Left ventricle myocardium superior (tissue), 1 donor: ENCODE data around the gene CRX. TPM values are rescaled to one million over a fixed set of nuclear protein-coding genes. Genes with fewer than 3 reads are reported as not detected.
"Not testable (repeated sequence)": the region's sequence is repeated elsewhere in the genome, so short reads cannot be mapped to it uniquely, and the experiment has no call there.

Source experiments
- ATAC-seq: fragments of 200-7000 bp; cut with Tn5 transposase; one replicate; pipeline ENCODE4 v1.9.1; 2020; ENCODE audit warnings: mild to moderate bottlenecking, moderate library complexity
- DNase-seq: peaks from one replicate; pipeline ENCODE4 v3.0.0-alpha.2; 2020
- intact Hi-C: fragments of 100-400 bp; cut with micrococcal nuclease; formaldehyde crosslinking; loops from one replicate; pipeline ENCODE4 v1.11.0; 2022
- long read RNA-seq: library from polyadenylated mRNA; unstranded; transcript quantifications from one replicate; pipeline ENCODE4 v2.0.0, GENCODE V29; 2021
- total RNA-seq: library from RNA; stranded (reverse); fragmentation: NEBNext Ultra II Directional; extraction: Animal tissue kit (Norgen Biotek cat#: 25700); gene quantifications from one replicate; pipeline ENCODE4 v1.2.1, GENCODE V29; 2021
- donor health status: DM: no; HTN: yes; CAD: no; lungs with severe emphysema.

The CRX gene
- total RNA-seq = not detected
- long read RNA-seq = 0 reads

DNA sequence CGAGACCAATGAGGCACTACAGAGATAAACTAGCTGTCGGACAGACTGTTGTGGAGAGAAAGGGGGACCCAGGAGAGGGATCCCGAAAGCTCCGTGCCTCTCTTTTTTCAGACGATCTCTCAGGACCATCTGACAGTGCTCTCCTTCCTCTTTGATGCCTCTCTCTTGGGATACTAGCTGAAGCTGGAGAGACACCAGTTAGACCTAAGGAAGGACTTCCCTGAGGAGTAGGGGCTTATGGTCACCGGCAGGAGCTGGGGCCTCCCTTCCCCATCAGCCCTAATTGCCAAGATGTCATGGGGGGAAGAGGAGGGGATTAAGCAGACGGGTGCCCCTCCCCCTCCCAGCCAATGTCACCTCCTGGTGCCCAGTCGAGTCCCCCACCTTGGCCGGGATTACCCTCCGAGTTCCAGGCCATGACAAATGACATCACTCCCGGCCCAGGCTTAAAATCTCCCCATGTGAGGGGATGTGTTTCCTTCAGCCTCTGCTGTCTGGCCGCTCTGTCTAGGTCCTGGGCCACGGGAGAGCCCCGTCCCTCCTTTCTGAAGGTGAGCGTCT lies at the start of gene CRX:
CRX (plus strand) TSS at position 478 of the 561 bp plus-strand sequence. CDS start 12,507 bp downstream, outside the sequence.
- intact Hi-C loops = no loop called here
- DNase-seq (no peak), ATAC-seq (no peak)

DNA sequence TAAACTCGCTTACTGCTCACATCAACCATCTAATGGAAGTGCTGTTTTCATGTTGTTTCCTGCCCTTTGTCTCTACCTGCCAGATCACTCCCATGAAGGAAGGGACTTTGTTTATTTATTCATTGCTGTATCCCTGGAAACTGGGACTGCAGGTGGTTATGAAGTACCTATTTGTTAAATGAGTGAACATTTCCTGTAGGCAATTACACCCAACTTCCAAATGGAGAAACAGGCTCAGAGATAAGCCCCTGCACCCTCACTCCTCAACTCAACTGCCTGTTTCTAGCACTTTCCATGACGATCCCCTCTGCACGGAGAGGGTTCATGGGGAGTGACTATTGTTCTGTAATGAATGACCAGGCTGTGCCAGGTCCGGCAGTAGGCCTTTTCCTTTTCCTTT lies 45.2 kb upstream of the CRX start:
- ATAC-seq = no peak
- intact Hi-C loops = no loop called here
- DNase-seq = no peak

DNA sequence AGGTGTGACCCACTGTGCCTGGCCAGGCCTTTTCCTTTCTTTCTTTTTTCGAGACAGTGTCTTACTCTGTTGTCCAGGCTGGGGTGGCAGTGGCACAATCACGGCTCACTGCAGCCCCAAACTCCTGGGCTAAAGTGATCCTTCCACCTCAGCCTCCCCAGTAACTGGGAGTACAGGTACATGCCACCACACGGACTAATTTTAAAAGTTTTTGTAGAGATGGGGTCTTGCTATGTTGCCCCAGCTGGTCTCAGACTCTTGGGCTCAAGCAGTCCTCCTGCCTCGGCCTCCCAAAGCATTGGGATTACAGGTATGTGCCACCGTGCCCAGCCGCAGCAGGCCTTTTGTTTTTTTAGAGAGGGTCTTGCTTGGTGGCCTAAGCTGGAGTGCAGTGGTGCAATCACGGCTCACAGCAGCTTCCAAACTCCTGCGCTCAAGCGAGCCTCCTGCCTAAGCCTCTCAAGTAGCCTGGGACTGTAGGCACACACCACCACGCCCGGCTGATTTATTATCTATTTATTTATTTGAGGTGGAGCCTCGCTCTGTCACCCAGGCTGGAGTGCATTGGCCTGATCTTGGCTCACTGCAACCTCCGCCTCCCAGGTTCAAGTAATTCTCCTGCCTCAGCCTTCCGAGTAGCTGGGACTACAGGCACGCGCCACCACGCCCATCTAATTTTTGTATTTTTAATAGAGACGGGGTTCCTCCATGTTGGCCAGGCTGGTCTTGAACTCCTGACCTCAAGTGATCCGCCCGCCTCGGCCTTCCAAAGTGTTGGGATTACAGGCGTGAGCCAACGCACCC lies 44.3 kb upstream of the CRX start:
- intact Hi-C loops, ATAC-seq, DNase-seq: not testable (repeated sequence)

DNA sequence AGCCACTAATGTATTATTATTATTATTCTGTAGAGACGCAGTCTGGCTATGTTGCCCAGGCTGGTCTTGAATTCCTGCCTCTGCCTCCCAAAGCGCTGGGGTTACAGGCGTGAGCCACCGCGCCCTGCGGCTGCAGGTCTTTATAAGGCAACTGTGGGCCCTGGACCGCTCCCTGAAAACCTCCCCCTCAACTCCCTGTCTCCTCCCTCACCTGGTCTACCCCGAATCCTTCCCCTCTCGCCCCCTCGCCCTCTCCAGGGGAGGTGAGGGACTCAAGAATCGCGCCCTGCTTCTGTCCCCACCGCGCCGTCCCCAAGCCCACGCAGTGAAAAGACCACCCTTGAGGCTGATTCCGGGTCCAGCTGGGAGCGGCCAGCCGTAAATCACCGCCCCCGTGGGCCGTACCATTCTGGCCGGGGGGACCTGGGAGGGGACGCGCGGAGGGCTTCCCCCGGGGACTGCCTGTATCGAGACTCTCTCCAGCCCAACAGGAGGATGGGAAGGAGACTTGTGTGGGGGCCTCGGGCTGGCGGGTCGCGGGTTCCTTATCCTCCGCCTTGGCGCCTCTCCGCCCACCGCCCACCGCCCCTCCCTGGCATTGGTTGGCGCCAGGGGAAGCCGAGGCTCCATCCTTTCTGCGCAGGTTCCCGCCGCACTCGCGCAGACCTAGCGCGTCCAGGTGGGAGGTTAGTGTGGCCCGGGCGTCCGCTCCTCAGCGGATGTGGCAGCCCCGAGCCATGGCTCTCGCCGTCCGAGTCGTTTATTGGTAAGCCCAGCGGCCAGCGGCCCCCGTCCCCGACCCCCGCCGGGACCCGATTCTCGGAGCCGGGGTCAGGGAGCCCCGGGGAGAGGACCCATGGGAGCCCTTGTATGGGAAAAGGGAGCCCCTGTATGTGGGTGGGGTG lies 43.4 kb upstream of the CRX start, which contains the start of gene SELENOW:
SELENOW (plus strand) TSS at position 655 of the 905 bp plus-strand sequence; CDS start at position 738, 83 bp downstream.
- intact Hi-C loops = no loop called here
- peak; percentile 86 for ATAC-seq
- DNase-seq = peak; percentile 87

DNA sequence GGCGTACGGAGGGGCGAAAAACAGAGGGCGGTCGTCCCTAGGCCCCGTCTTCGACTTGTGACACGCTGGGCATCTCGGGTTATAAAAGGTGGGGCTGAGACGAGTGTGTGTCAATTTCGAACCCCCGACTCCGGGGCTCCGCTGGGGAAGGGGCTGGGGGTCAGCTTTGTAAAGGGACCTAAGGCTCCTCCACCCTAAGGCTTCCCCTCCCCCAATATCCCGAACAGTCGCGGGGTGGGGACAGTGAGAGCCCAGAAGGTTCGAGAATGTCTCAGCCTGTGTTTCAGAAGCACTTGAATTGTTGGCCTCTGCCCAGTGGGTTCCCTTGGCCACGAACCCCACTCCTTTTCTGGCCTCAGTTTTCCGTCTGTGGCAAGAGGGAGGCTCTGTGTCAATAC lies 42.8 kb upstream of the CRX start:
- intact Hi-C loops = no loop called here
- ATAC-seq = peak; percentile 58
- no peak for DNase-seq

DNA sequence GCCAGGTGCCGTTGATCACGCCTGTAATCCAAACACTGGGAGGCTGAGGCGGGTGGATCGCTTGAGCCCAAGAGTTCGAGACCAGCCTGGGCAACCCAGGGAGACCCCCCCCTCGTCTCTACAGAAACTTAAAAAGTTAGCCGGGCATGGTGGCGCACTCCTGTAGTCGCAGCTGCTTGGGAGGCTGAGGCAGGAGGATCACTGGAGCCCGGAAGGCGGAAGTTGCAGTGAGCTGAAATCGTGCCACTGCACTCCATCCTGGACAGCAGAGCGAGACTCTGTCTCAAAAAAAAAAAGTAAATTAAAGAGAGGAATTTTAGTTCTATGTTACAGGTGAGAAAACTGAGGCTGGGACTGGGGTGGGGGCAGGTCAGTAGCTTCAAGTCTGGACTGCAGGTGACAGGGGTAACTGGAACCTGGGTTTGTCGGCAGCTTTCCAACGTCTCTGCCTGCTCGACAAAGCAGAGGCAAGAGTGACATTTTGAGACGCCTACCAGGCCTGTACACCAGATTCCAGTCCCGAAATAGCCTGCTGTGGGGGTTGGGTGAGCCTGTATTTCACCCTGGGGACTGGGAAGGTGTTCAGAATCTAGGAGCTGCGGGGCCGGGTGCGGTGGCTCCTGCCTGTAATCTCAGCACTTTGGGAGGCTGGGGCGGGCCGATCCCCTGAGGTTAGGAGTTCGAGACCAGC lies 42.1 kb upstream of the CRX start:
- DNase-seq (peak; percentile 85), ATAC-seq (peak; percentile 81)
- intact Hi-C loops = no loop called here

DNA sequence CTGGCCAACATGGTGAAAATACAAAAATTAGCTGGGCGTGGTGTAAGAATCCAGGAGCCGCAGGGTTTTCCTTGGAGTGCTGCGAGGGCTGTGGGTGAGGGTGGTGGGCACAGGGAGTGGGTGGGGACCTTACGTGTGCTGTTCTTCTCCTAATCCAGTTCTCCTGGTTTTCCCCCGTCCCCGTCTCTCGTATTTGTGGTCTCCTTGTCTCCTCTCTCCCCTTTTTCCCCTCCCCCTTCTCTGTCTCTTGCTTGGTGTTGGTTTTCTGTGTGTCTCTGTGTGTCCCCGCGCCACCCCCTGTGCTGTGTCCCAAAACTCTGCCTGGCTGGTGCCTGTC lies 41.6 kb upstream of the CRX start:
- no peak for ATAC-seq
- intact Hi-C loops = no loop called here
- DNase-seq = no peak

DNA sequence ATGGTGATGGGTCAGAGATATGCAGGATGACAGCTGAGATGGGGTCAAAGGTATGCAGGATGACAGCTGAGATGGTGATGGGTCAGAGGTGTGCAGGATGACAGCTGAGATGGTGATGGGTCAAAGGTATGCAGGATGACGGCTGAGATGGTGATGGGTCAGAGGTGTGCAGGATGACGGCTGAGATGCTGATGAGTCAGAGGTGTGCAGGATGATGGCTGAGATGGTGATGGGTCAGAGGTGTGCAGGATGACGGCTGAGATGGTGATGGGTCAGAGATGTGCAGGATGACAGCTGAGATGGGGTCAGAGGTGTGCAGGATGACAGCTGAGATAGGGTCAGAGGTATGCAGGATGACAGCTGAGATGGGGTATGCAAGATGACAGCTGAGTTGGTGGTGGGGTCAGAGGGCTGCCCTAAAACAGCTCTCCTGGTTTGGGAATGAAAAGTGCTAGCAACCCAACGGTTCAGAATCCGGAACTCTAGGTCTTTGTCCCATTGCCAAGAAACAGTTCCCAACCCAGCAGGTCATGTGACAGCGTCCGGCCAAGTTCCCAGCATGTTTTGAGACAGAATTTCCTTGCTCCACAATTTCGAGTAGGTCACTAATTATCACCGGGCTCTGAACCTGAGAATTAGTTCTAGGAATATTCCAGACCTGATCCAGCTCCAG lies 40.0 kb upstream of the CRX start:
- DNase-seq (peak; percentile 62), ATAC-seq (no peak)
- intact Hi-C loops = no loop called here

DNA sequence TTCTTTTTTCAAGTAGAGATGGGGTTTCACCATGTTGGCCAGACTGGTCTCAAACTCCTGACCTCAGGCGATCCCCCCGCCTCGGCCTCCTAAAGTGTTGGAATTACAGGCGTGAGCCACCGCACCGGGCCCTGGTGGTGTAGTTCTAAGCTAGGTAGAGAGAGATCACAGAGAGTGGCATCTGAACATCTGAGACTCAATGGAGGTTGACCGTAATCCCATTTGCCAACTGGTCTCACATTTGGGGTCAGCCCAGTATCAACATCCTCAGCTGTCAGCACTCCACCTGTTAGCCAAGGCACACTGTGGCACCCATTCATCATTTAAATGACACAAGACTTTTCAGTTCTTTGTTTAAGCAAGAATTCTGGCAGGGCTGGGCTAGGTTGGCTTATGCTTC lies 35.2 kb upstream of the CRX start:
- DNase-seq (no peak), ATAC-seq (no peak)
- intact Hi-C loops = no loop called here

DNA sequence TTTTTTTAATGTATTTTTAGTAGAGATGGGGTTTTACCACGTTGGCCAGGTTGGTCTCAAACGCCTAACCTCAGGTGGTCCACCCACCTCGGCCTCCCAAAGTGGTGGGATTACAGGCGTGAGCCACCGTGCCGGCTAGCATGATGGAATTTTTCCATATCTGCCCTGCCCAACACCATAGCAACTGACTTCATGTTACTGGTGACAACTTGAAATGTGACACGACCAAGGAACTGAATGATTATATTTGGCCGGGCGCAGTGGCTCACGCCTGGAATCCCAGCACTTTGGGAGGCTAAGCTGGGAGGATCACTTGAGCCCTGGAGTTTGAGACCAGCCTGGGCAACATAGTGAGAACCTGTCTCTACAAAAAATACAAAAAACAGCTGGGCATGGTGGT lies 34.4 kb upstream of the CRX start:
- intact Hi-C loops, ATAC-seq, DNase-seq: not testable (repeated sequence)

DNA sequence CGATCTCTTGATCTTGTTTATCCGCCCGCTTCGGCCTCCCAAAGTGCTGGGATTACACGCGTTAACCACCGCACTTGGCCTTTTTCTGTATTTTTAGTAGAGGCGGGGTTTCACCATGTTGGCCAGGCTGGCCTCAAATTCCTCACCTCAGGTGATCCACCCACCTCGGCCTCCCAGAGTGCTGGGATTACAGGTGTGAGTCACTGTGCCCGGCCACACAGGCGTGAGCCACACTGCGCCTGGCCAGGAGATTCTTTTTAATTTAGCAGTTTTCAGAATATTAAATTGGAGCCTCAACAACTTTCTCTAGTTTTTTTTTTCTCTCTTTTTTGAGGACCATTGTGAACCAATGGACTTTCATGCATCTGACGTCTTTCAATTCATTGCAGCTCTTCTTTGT lies 31.9 kb upstream of the CRX start:
- not testable (repeated sequence) for ATAC-seq, DNase-seq
- intact Hi-C loops = loop anchor here (2.0 kb wide), 1 partner anchor 23 kb away; no protein-coding TSS in a partner anchor

DNA sequence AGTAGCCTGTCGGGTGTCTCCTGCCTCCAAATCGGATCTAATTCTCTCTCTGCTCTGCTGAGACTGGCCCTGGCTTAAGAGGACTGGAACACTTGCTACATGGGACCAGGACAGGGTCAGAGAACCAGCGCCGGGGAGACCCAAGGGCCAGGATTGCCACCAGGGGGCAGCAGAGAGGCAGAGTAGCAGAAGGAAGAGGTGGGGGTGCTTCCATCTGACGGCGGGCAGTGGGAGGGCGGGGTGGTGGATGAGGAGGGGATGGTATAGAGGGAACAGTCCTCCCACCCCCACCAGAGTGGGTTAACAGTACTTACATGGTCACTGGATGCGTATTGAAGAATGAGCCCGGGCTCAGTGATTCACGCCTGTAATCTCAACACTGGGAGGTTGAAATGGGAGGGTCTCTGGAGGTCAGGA lies 31.3 kb upstream of the CRX start:
- peak; percentile 70 for ATAC-seq
- intact Hi-C loops = no loop called here
- peak; percentile 90 for DNase-seq

DNA sequence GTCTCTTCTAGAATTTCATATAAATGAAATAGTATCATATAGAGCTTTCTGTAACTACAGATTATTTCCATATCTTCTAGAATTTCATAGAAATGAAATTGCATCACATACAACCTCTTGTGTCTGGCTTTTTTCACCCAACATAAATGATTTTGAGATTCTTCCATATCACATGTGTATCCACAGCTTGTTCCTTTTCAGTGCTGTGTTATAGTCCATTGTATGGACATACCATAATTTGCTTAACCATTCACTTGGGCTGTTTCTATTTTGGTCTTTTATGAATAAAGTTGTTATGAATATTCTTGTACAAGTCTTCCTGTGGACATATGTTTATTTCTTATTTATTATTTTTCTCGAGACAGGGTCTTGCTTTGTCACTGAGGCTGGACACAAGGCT lies 29.1 kb upstream of the CRX start:
- DNase-seq = no peak
- intact Hi-C loops = no loop called here
- ATAC-seq = no peak

DNA sequence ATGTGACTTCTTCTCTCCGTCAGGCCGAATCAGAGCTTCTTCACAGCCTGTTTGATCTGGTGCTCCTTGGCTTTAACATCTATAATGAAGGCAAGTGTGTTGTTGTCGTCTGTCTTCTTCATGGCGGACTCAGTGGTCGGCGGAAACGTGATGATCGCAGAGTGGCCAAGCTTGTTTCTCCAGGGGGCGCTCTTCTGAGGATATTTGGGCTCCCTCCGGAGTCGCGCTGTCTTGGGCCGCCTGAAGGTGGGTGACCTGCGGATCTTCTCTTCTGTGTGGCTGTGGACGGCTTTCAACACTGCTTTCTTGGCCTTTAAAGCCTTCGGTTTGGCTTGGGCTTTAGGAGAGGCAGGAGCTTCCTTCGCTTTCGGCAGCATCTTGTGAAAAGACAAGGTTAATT lies 27.2 kb upstream of the CRX start:
- DNase-seq (no peak), ATAC-seq (no peak)
- intact Hi-C loops = no loop called here

DNA sequence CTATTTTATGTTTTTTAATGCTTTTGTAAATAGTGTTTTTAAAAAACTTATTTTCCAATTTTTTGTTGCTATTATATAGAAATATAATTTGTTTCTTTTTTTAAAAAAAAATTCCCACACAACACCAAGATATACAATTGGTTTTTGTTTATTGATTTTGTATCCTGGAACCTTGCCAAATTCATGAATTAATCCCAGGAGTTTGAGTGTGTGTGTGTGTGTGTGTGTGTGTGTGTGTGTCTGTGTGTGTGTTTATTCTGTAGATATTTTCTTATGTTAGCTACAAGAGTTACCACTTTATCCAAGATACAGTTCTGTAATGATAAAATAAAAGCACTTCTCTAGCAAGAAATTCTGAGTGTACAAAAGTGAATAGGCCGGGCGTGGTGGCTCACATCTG lies 25.0 kb upstream of the CRX start:
- DNase-seq (no peak), ATAC-seq (no peak)
- intact Hi-C loops = no loop called here

DNA sequence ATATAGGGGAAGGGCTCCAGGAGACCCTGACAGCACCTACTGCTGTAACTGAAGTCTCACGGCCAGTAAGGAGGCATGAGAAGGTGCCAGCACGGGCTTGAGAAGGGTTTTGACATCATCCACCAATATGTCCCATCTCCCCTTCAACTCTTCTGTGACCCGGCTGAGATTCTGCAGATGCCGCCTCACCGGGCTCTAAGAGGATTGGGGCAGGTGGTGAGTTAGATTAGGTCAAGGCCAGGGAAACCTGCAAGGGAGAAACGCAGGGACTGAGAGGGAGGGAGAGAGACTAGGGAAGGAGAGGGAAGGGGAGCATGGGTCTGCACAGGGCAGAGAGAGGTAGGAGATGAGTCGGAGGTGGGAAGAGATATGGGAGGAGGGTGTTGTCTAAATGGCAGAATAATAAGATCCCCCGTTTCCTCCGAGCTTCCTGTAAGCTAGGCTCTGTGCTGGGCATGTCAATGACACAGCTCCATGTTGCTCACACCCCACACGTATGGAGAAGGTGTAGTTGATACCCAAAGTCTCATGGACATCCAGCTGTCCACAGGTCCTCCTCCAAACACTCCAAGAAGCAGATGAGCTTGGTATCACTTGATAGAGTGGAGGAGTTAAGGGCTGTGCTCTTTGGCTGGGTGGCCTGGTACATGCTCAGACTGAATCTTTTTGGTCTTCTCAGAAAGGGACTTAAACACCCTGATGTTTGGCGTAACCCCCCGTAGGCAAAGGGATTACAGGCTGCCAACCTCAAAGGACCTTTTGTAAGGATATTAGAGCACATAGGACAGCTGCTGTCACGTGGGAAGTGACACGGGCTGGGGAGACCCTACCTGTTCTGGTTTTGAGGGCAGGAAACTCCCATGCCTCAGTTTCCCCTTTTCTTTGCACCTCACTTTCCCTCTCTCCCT lies 23.5 kb upstream of the CRX start:
- intact Hi-C loops = no loop called here
- no peak for ATAC-seq

DNA sequence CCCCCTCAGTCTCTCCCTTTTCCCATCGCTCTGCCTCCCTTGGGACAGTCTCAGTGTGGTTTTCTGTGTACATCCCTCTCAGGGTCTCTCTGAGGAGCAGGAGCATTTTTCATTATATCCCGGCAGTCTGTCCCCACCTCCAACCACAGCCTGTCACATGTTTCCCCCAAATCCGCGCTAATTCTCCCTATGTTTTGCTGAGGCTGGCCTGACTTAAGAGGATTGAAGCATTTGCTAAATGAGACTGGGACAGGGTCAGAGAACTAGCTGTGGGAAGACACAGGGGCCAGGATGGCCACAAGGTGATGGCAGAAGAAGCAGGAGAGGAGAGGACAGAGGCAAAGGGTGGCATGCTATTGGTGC lies 22.9 kb upstream of the CRX start:
- no peak for ATAC-seq
- intact Hi-C loops = no loop called here
- DNase-seq = no peak

More for the DNA sequence above, 23.5 kb upstream of the CRX start:
- no peak for DNase-seq

DNA sequence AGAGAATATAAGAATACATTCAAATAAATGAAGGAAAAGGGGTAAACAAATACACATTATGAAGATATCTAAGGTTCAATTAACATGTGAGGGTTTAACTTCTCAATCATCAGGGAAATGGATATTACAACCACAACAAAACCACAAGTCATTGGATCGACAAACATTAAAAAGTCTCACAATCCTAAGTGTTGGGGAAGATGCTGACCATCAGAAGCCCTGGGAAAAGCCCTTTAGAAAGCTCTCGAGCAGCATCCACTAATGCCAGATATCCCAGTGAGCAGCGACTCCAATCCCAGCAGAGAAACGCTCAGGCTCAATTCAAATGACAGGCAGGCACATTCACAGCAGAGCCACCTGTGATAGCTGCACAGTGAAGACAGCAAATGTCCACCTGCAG lies 20.5 kb upstream of the CRX start:
- intact Hi-C loops = no loop called here
- DNase-seq = no peak
- no peak for ATAC-seq
